HUES64 (cell line): ENCODE results near the gene TNFAIP8L2.
"Not testable (repeated sequence)": the region's sequence is repeated elsewhere in the genome, so short reads cannot be mapped to it uniquely, and the experiment has no call there.

ENCODE experiments used
- H3K27ac ChIP-seq: 2 replicates; pipeline ENCODE4 v1.7.0; 2013; ENCODE audit warnings: low read depth, low read length, inconsistent platforms
- H3K27me3 ChIP-seq: 2 replicates; pipeline ENCODE4 v1.6.1; 2013; ENCODE audit warnings: mild to moderate bottlenecking, low read length; ENCODE audit not compliant: insufficient read depth
- H3K36me3 ChIP-seq: 2 replicates; pipeline ENCODE4 v1.6.1; 2013; ENCODE audit warnings: mild to moderate bottlenecking, low read length; ENCODE audit not compliant: insufficient read depth
- H3K4me1 ChIP-seq: 2 replicates; pipeline ENCODE4 v1.6.1; 2013; ENCODE audit warnings: mild to moderate bottlenecking, low read length, moderate library complexity; ENCODE audit not compliant: insufficient read depth
- H3K4me3 ChIP-seq: 2 replicates; pipeline ENCODE4 v1.5.1; 2013; ENCODE audit warnings: mild to moderate bottlenecking, low read length, moderate library complexity
- H3K9ac ChIP-seq: 2 replicates; pipeline ENCODE4 v1.6.1; 2013; ENCODE audit warnings: mild to moderate bottlenecking, low read depth, low read length
- H3K9me3 ChIP-seq: 2 replicates; pipeline ENCODE4 v1.6.1; 2013; ENCODE audit warnings: low read depth, low read length; ENCODE audit not compliant: insufficient read depth
- WGBS: fragments of 150-250, 120-280 bp; methylation state at CpG from one replicate; pipeline ENCODE4 v1.1.7; 2013; ENCODE audit warnings: missing lambda C conversion rate; 5-methylcytosine and 5-hydroxymethylcytosine counted together

The TNFAIP8L2 gene

DNA sequence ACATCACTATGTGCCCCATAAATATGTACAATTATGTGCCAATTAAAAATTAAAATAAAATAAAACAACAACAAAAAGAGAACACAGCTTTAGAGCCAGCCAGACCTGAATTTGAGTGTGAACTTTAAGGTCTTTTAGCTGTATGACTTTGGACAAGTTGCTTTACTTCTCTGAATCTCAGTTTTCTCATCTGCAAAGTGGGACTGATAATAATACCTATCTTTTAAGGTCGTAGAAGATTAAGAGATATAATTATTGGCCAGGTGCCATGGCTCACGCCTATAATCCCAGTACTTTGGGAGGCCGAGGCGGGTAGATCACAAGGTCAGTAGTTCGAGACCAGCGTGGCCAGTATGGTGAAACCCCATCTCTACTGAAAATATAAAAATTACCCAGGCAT is 36.9 kb downstream of the TNFAIP8L2 start:
- Histone ChIP-seq H3K9ac (no peak overlapping the region), H3K9me3 (no peaks in the 10 kb centered on the region), H3K27ac (no peak overlapping the region), H3K36me3 (no peaks in the 10 kb centered on the region), H3K27me3 (no peaks in the 10 kb centered on the region), H3K4me3 (no peak overlapping the region), H3K4me1 (peaks cover 8% of the 10 kb centered on the region; the same call in 1 of the 2 replicates)
- WGBS, result 88% methylated on average over 6 of the region's 6 CpGs

DNA sequence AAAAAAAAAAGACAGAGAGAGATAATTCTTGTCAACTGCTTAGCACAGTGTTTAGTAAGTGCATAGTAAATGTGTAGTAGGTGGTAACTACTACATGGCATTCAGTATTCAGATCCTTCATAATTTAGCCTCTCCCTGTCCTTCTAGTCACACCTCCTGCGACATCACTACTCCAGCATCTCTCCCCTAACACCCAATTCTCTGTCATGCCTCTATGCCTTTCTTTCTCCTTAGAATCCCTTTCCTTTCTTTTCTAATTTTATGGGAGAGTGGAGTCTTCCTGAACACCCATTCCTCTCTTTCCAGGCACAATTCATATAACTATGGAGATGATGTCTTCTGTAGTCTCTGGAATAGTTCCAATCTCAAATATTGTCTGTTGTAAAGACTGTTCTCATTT is 37.4 kb downstream of the TNFAIP8L2 start:
- H3K4me3 ChIP-seq, result no peak overlapping the region
- H3K27me3 ChIP-seq, result no peaks in the 10 kb centered on the region
- H3K36me3 ChIP-seq, result no peaks in the 10 kb centered on the region
- H3K9ac ChIP-seq, result no peak overlapping the region
- H3K27ac ChIP-seq, result no peak overlapping the region
- WGBS, result 83% methylated on average over 1 of the region's 1 CpG
- 0 out of 2 replicates have a peak, but pooled peaks cover 5% of the 10 kb centered on the region for H3K4me1 ChIP-seq
- H3K9me3 ChIP-seq, result no peaks in the 10 kb centered on the region

DNA sequence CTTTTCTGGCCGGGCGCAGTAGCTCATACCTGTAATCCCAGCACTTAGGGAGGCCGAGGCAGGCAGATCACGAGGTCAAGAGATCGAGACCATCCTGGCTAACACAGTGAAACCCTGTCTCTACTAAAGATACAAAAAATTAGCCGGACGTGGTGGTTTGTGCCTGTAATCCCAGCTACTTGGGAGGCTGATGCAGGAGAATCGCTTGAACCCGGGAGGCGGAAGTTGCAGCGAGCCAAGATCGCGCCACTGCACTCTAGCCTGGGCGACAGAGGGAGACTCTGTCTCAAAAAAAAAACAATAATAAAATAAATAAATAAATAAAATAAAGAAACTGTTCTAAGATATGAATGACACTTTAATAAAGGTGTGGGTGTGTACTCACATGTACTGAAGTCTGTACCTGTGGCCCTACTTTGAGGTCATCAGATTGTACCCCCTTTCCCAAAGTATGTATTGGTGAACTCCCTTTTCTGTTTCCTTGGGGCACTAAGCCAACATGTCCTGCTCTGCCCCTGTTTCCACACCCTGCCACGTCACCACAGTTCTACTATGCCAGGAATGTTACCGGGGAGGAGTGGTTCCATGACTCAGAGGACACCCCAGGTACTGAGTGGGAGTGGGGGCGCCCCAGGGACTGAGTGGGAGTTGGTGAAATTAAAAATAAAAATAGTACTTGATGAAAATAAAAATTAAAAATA is 38.6 kb downstream of the TNFAIP8L2 start:
- not testable (repeated sequence) for H3K27ac ChIP-seq, H3K36me3 ChIP-seq, H3K27me3 ChIP-seq, H3K4me1 ChIP-seq, H3K9me3 ChIP-seq, H3K4me3 ChIP-seq, H3K9ac ChIP-seq
- 96% methylated on average over 15 of the region's 17 CpGs for WGBS

DNA sequence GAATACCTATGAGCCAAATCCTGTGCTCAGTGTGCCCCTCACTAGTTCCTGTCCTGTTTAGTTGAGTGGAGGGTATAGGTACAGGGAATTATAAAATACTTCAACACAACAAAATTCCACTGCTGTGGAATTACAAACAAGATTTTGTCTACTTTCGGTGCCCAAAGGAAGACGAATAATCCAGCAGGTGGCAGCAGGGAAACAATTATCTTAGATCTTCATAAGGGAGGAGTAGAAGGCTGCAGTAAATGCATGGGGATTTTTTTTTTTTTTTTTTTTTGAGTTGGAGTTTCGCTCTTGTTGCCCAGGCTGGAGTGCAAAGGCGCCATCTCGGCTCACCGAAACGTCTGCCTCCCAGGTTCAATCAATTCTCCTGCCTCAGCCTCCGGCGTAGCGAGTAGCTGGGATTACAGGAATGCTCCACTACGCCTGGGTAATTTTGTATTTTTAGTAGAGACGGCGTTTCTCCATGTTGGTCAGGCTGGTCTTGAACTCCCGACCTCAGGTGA is 39.9 kb downstream of the TNFAIP8L2 start:
- Histone ChIP-seq H3K9me3 (no peaks in the 10 kb centered on the region), H3K9ac (no peak overlapping the region), H3K27me3 (no peaks in the 10 kb centered on the region), H3K27ac (no peak overlapping the region), H3K4me1 (peaks cover 5% of the 10 kb centered on the region; the same call in 1 of the 2 replicates), H3K36me3 (no peaks in the 10 kb centered on the region), H3K4me3 (no peak overlapping the region)
- WGBS, result 64% methylated on average over 14 of the region's 14 CpGs

DNA sequence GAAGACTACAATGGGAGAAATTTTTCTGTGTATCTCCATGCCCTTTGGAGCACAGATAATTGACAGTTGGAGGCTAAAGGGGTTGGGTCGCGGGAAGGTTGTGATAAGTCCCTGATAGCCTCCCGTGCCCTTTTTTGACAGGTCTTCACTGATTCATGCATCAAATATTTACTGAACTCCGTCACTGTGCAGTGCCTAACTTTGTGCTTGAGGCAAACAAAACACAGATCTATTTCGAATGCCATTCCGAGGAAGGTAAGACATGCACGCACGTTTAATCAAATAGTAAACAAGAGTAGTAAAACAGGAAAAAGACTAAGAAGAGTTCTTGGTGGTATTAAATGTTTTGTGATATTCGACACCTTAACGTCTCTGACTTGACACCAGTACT is 41.4 kb downstream of the TNFAIP8L2 start:
- 15% methylated on average over 10 of the region's 10 CpGs for WGBS
- H3K4me3 ChIP-seq, result peak overlapping the region; percentile 100
- peaks cover 12% of the 10 kb centered on the region for H3K36me3 ChIP-seq
- H3K27ac ChIP-seq, result peak overlapping the region; percentile 33; the same call in 1 of the 2 replicates
- H3K4me1 ChIP-seq, result peaks cover 5% of the 10 kb centered on the region; the same call in 1 of the 2 replicates
- no peaks in the 10 kb centered on the region for H3K9me3 ChIP-seq
- H3K27me3 ChIP-seq, result no peaks in the 10 kb centered on the region
- H3K9ac ChIP-seq, result 0 out of 2 replicates have a peak overlapping the region, but pooled peaks have one; percentile 89

DNA sequence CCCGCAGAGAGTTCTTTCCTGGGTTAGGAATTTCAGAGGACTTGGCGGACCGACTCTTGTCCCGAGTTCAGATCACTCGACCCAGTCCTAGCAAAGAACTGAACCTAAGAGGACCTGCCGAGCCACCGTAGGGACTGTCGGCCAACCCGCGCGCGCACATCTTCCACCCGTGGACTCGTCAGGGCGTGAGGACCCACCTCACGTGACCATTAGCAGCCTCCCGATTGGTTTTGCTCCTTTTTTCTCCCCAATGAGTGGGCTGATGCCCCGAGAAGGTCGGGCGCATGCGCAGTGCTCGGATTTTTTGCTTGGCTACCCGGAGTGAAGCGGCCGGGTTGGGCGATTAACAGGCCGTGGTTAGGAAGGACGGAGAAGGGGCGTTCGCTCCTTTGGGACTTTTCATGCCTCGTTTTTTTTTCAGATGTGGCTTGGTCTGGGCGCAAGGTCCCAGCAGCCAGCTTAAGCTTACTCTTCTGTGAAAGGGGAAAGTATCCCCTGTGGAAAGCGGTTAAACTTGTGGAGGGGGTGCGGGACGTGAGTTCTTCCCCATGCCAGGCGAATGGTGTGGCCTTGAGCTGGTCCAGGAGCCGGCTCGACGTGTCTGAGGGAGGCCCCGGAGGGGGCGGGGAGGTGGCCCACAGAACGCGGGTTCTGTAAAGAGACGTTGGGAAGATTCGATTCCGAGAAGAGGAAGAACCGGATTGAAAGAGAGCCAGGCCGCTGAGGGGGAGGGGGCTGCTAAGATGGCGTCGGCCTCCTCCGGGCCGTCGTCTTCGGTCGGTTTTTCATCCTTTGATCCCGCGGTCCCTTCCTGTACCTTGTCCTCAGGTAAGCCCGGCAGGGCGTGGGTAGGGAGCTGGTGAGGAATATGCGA is 42.0 kb downstream of the TNFAIP8L2 start, which contains the start of gene PIP5K1A:
Gene PIP5K1A (plus strand): TSS at position 299 of the 874 bp plus-strand sequence. CDS start 445 bp downstream, at position 744.
- Histone ChIP-seq H3K27ac (peak within 1 kb of the TSS; percentile 91), H3K4me3 (peak within 1 kb of the TSS; percentile 100), H3K9me3 (no peaks in the 10 kb centered on the region), H3K9ac (peak within 1 kb of the TSS; percentile 89), H3K27me3 (no peaks in the 10 kb centered on the region), H3K36me3 (peaks cover 17% of the 10 kb centered on the region), H3K4me1 (peaks cover 5% of the 10 kb centered on the region; the same call in 1 of the 2 replicates)
- WGBS, result under 1% methylated on average over 60 of the region's 60 CpGs

DNA sequence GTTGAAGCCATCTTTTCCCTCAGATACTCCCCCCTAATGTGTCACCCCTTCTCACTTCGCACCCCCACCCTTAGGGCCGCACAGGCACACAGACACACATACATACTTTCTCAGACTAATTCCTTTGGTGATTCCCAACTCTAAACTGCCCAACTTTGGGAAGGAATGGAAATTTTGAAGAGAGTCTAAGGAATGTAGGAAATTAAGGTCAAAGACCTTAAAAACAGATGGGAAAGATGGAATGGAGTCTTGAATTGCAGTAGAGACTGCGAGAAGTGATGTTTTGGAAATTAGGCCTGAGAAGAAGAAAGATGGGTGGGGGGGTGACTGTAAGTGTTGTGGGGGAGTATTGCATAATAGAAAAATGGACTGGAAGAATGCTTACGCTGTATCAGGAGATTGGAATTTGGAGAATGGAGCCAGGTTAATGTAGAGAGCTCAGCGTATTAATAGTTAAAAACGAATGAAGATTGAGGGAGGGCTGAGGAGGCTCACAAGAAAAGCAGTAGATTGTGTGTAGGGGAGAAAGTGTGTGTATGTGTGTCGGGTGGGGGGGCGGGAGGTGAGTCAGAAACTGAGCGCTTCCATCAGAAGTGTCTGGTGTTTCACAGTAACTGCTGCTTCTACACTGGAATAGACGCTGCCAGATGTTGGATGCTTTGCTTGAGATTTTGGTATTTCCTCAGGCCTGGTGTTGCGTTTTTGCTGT is 43.6 kb downstream of the TNFAIP8L2 start:
- WGBS, result 32% methylated on average over 11 of the region's 11 CpGs
- H3K36me3 ChIP-seq, result peaks cover 26% of the 10 kb centered on the region
- no peaks in the 10 kb centered on the region for H3K27me3 ChIP-seq
- no peaks in the 10 kb centered on the region for H3K9me3 ChIP-seq
- H3K9ac ChIP-seq, result peak overlapping the region; percentile 89
- peak overlapping the region; percentile 100 for H3K4me3 ChIP-seq
- peaks cover 5% of the 10 kb centered on the region; the same call in 1 of the 2 replicates for H3K4me1 ChIP-seq
- no peak overlapping the region for H3K27ac ChIP-seq

DNA sequence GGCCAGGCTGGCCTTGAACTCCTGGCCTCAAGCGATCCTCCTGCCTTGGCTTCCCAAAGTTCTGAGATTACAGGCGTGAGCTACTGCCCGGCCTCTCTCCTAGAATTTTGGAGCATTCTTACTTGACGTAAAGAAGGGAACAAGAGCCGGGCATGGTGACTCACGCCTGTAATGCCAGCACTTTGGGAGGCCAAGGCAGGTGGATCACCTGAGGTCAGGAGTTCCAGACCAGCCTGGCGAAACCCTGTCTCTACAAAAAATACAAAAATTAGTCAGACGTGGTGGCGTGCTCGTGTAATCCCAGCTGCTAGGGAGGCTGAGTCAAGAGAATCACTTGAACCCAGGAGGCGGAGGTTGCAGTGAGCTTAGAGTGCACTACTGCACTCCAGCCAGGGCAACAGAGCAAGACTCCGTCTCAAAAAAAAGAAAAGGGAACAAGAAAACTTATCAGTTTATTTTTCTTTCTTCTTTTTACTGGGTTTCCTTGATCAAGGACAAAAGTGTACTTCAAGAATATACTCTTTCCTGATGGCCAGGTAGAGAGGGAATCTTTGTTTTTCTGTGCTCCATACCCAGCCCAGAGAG is 49.0 kb downstream of the TNFAIP8L2 start:
- 98% methylated on average over 12 of the region's 12 CpGs for WGBS

More for the DNA sequence above, 49.0 kb downstream of the TNFAIP8L2 start:
- H3K27me3 ChIP-seq, H3K9ac ChIP-seq, H3K4me3 ChIP-seq, H3K4me1 ChIP-seq, H3K27ac ChIP-seq, H3K9me3 ChIP-seq: not testable (repeated sequence)
- H3K36me3 ChIP-seq, result peaks cover 61% of the 10 kb centered on the region
